ENCODE measurements around the gene TMEM140. TPM values are rescaled to one million over a fixed set of nuclear protein-coding genes. Genes with fewer than 3 reads are reported as not detected.
"Not testable (repeated sequence)": the region's sequence is repeated elsewhere in the genome, so short reads cannot be mapped to it uniquely, and the experiment has no call there.

Gene TMEM140
- total RNA-seq, 1 experiment from 2014 or later, result not detected

DNA sequence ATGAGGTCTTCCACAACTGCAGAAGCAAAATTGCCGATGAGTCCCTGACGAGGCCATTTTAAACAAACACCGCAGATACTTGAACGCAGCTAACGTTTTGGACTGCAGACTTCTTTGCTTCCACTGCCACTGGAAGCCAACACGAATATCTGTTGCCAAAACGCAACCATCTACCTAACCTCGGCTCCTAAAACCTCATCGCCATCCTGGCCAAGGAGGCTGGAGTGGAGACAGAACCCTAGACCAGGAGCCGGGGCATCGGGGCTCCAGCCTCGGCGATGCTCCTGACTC, 63.0 kb downstream of the TMEM140 start:
- no peaks in the 10 kb centered on the region for H3K9me3 ChIP-seq (ENCODE audit: low read depth, low read length, poor library complexity, severe bottlenecking)
- no TSS peak for BruUV-seq (replicated peaks)
- peak overlapping the region; percentile 96 for H3K4me3 ChIP-seq (ENCODE audit: low read depth, low read length, poor library complexity, severe bottlenecking)
- ChIA-PET POLR2A (ENCODE audit: low non-redundant PET) (no interaction called here), CTCF (no interaction called here)
- H3K4me1 ChIP-seq (ENCODE audit: insufficient read depth, low read length, poor library complexity, severe bottlenecking), result no peaks in the 10 kb centered on the region
- no peaks in the 10 kb centered on the region for H3K27me3 ChIP-seq (replicated peaks; ENCODE audit: insufficient read depth, low read depth, low read length, poor library complexity)
- intact Hi-C loops (cut with micrococcal nuclease; ENCODE audit: unreplicated experiment), result loop anchor here (5.0 kb wide), 1 partner anchor 39 kb away; the partner anchor contains the start of gene CYREN
- H3K27ac ChIP-seq (ENCODE audit: low read depth, low read length, poor library complexity, severe bottlenecking), result peak overlapping the region; percentile 71
- peak; percentile 26 for DNase-seq (ENCODE audit: low spot score)
- no peak for TF ChIP-seq EZH2 (IDR thresholded peaks at IDR 0.05; ENCODE audit: borderline replicate concordance, low read depth, low read length, poor library complexity, severe bottlenecking)
- TF ChIP-seq, protein P1, sequence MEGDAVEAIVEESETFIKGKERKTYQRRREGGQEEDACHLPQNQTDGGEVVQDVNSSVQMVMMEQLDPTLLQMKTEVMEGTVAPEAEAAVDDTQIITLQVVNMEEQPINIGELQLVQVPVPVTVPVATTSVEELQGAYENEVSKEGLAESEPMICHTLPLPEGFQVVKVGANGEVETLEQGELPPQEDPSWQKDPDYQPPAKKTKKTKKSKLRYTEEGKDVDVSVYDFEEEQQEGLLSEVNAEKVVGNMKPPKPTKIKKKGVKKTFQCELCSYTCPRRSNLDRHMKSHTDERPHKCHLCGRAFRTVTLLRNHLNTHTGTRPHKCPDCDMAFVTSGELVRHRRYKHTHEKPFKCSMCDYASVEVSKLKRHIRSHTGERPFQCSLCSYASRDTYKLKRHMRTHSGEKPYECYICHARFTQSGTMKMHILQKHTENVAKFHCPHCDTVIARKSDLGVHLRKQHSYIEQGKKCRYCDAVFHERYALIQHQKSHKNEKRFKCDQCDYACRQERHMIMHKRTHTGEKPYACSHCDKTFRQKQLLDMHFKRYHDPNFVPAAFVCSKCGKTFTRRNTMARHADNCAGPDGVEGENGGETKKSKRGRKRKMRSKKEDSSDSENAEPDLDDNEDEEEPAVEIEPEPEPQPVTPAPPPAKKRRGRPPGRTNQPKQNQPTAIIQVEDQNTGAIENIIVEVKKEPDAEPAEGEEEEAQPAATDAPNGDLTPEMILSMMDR (conservative IDR thresholded peaks at IDR 0.05; ENCODE audit: low read depth, low read length), result no peak
- H3K36me3 ChIP-seq (ENCODE audit: insufficient read depth, low read length, poor library complexity, severe bottlenecking), result no peaks in the 10 kb centered on the region

DNA sequence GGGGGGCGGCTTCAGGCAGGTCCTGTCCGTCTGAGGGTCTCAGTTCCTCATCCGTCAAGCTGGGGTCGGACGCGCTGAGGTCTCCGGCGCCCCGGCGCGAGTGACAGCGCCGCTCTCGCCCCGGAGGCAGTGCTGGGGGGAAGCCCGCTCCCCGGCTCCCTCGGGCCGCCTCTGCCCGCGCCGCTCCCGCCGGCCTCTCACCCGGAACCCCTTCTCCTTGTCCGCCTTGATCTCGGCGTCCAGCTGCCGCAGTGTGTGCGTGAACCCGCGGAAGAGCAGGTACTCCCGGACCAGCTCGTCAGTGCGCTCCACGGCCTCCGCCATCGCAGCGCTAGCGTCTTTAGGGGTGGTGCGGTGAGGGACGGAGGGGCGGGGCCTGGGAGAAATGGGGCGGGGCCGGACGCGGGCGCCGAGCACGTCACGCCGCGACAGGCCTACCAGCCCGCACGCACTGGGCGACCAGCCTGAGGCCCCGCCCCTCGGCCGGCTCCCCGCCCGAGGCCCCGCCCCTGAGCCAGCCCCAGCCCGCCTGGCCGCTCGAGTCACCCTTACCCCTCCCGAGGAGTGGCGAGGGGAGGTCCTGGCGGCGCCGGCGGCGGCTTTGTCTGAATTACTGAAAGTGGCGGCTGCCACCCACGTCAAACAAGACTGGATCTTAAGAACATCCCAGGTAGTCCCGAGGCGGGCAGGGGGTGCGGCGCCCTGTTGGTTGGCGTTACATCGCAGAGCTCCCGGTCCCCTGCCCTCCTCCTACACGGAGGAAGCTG, 63.5 kb downstream of the TMEM140 start, which contains the start of gene WDR91:
Gene WDR91, minus strand, starts transcription at position 348 of the 767 bp plus-strand sequence. Its CDS starts 24 bp downstream, at position 324.
- Histone ChIP-seq H3K4me3 (ENCODE audit: low read depth, low read length, poor library complexity, severe bottlenecking) (peak within 1 kb of the TSS; percentile 96), H3K4me1 (ENCODE audit: insufficient read depth, low read length, poor library complexity, severe bottlenecking) (no peaks in the 10 kb centered on the region), H3K9me3 (ENCODE audit: low read depth, low read length, poor library complexity, severe bottlenecking) (no peaks in the 10 kb centered on the region), H3K27me3 (replicated peaks; ENCODE audit: insufficient read depth, low read depth, low read length, poor library complexity) (no peaks in the 10 kb centered on the region), H3K27ac (ENCODE audit: low read depth, low read length, poor library complexity, severe bottlenecking) (peak within 1 kb of the TSS; percentile 71), H3K36me3 (ENCODE audit: insufficient read depth, low read length, poor library complexity, severe bottlenecking) (no peaks in the 10 kb centered on the region)
- no peak for TF ChIP-seq EZH2 (IDR thresholded peaks at IDR 0.05; ENCODE audit: borderline replicate concordance, low read depth, low read length, poor library complexity, severe bottlenecking)
- TF ChIP-seq, protein P1 (conservative IDR thresholded peaks at IDR 0.05; ENCODE audit: low read depth, low read length), result 0 out of 2 replicates have a peak, but pooled peaks have one; percentile 10
- BruUV-seq (replicated peaks), result no TSS peak
- intact Hi-C loops (cut with micrococcal nuclease; ENCODE audit: unreplicated experiment), result loop anchor here (5.0 kb wide), 1 partner anchor 39 kb away; the partner anchor contains the start of gene CYREN
- ChIA-PET POLR2A (ENCODE audit: low non-redundant PET) (no interaction called here), CTCF (no interaction called here)
- DNase-seq (ENCODE audit: low spot score), result peak; percentile 95

DNA sequence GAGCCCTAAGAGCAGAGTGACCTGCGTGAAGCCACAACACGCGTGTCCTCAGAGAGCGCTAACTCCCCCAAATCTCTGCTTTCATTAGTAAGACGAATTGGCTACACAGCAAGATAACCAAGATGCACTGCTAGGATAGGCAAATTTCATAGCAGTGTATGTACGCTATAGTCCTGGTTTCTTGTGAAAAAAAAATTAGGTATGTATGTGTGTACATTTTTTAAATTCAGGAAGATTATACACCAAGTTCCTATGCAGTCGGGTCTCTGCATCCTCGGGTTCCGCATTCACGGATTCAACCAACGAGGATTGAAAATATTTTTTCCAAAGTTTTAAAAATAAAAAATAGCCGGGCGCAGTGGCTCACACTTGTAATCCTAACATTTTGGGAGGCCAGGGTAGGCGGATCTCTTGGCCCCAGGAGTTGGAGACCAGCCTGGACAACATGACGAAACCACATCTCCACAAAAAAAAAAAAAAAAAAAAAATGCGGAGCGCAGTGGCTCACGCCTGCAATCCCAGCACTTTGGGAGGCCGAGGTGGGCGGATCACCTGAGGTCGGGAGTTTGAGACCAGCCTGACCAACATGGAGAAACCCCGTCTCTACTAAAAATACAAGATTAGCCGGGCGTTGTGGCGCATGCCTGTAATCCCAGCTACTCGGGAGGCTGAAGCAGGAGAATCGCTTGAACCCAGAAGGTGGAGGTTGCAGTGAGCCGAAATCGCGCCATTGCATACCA, 64.2 kb downstream of the TMEM140 start:
- BruUV-seq (replicated peaks), result not testable (repeated sequence)

More for the DNA sequence above, 64.2 kb downstream of the TMEM140 start:
- POLR2A ChIA-PET (ENCODE audit: low non-redundant PET); H3K27me3 ChIP-seq (replicated peaks; ENCODE audit: insufficient read depth, low read depth, low read length, poor library complexity); DNase-seq (ENCODE audit: low spot score); H3K9me3 ChIP-seq (ENCODE audit: low read depth, low read length, poor library complexity, severe bottlenecking); H3K4me1 ChIP-seq (ENCODE audit: insufficient read depth, low read length, poor library complexity, severe bottlenecking); H3K36me3 ChIP-seq (ENCODE audit: insufficient read depth, low read length, poor library complexity, severe bottlenecking): not testable (repeated sequence)
- H3K27ac ChIP-seq (ENCODE audit: low read depth, low read length, poor library complexity, severe bottlenecking), result peak overlapping the region; percentile 65
- CTCF ChIA-PET, result interaction anchor here (0.7 kb wide), 1 partner anchor 61 kb away, joined by 8 read pairs; no protein-coding TSS in a partner anchor
- peak overlapping the region; percentile 96 for H3K4me3 ChIP-seq (ENCODE audit: low read depth, low read length, poor library complexity, severe bottlenecking)
- intact Hi-C loops (cut with micrococcal nuclease; ENCODE audit: unreplicated experiment), result loop anchor here (5.0 kb wide), 1 partner anchor 40 kb away; the partner anchor contains the start of gene CYREN

Measured in A673 (cell line).